Measurements from ENCODE around the gene ADORA2A.

The ADORA2A gene

DNA sequence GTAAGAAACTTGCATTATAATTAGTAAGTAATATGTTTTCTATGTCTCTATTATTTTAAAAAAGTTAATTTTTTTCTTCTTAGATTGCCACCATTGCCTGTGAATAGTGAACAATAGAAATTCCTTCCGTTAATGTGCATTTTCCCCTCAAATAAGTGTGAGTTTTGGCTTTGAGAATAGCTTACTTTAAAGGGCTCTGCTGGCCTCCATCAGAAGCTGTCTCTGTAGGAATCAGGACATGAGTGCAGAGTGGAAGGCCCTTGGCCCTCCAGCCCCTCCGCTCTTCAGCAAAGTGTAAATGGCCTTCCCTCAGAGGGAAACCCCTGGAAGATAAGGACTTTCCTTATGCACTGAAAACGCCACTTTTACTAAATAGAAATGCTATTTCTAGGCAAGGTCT is 24.1 kb upstream of the ADORA2A start:
- no peak for DNase-seq (ENCODE audit: low read depth)

DNA sequence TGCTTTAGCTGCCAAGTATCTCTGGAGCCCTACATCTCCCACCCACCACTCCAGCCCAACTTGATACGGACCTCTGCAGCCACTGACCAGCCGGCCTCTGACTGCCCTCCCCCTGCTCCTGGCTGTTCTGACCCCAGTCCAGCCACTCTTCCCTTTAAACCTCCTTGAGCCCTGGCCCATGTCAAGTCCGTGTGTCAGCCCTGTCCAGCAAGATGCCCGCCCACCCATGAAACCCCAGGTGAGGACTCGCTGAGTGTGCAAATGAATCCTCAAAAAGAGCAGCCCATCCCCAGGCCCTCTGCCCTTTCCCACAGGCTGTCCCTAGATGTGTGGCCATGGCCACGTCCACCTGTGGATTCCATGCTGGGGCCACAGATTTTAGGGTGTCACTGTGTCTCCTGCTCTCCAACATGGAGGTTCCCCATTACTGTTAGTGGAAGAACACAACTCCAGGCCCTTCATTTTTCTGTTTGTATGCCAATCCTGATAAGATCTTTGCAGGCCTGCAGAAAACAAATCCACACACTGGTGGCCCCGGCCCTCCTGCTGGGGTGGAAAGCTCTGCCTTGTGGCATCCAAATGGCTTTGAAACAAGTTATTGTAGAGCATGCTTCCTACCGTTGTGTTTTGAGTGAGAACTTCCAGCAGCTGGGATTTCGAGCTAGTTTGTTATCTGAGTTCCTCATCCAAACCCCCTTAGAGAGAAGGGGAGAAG is 22.7 kb upstream of the ADORA2A start:
- no peak for DNase-seq (ENCODE audit: low read depth)

DNA sequence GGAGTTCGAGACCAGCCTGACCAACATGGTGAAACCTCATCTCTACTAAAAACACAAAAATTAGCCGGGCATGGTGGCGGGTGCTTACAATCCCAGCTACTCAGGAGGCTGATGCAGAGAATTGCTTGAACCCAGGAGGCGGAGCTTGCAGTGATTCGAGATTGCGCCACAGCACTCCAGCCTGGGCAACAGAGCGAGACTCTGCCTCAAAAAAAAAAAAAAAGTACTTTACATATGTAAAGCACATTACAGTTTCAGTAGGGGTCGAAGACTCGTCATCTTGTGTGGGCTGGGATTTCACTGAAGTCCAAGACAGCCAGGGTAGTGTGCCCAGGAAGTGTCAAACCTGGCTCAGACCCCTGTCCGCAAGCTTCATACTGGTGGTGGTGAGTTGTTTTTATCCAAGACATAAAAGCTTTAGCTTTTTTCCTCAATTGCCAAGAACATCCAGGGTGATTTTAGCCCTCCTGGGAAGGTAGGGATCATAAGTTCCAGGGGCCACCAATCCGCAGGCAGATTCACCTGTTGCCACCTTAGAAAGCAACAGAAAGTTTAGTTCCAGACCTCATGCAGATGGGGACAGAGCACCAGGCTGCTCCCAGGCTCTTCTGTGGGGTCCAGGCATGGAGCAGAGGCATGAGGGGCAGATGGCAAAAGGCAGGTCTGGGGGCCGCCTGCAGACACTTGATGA is 21.6 kb upstream of the ADORA2A start:
- no peak for DNase-seq (ENCODE audit: low read depth)

DNA sequence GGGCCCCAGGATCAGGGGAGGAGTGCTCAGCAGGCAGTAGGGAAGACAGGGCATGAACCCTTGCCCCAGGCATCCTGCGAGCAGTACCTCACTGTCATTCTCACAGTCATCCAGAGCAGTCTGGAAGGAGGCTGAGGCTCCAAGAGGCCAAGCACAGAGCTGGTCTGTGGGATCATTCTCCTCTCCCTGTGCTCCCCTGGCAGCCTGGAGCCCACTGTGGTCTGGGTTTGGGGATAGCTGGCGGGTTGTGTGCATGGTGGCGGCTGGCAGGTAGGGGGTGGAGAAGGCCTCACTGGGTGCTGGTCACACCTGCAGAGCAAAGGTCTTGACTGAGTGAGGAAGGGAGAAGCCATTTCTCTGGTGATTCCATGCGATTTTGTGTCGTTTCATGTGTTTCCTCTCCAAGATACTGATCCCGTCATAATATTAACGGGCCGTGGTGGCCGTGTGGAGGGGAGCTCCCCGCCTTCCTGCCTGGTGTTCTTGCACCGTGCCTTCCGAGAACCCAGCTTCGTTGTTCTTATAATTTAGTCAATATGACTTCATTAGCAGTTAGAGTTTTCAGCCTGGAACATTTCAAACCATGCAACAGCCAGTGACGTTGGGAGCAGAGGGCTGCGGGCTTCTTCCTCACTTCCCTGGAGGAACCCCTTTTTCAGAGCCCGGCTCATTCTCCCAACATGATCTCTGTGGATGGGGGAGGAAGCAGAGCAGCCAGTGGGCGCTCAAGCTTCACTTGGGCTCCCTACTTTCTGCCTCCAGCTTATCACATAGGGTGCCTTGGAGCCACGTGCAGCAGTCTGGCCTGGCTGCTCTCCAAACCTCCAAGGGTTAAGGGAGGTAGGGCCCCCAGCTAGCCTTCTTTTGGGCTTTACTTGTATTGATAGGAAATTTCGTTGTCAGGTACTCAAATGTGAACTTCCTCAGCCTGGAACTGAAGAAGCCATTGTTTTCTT is 20.8 kb upstream of the ADORA2A start:
- DNase-seq (ENCODE audit: low read depth) = no peak

DNA sequence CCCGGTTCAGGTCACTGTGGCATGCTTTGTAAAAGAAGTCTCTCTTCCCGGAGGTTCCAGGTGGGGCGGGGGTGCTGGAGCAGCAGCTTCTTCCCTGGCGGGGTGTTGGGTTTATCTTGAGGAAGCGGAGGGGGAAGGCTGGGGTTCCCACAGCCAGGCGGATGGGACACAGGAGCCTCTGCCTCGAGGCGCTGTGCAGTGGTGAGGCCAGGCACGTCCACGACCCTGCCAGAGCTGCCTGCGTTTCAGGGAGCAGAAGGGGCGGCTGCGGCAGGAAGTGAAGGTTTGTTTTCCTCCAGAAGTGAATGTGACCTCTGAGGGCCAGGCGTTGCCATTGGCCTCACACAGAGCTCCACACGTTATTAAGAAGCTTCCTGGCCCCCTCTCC is 20.1 kb upstream of the ADORA2A start:
- DNase-seq (ENCODE audit: low read depth) = no peak

DNA sequence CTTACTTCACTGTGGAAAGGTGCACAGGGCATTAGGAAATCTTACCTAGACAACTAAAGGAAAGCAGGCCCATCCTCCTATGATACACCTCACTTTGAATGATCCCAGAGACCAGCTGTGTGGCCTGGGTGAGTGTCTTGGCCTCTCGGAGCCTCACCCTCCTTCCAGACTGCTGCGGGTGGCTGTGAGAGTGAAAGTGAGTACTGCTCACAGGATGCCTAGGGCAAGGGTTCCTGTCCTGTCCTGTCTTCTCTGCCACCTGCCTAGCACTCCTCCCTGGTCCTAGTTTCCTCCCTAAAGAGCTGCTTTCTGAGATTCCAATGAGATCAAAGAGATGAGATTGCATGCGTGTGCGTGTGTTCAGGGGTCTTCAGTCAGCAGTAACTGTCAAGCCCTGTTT is 19.5 kb upstream of the ADORA2A start:
- DNase-seq (ENCODE audit: low read depth) = no peak

DNA sequence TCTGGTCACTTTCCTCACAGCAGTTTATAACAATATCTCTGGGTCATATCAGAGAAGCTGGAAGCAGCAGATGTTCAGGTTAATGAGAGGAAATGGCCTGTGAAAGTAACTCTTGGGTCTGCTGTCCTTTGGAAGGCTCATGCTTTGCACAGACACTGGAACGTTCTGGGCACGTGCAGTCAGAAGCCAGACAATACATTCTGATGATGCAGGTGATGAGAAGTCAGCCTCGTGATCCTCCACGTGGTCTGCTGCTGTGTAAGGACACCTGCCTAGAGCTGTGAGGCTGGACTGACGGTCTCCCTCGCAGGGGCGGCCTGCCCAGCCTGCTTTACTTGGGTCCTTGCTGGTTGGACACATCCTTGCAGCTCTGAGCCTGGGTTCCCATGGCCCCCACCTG is 18.8 kb upstream of the ADORA2A start:
- no peak for DNase-seq (ENCODE audit: low read depth)

DNA sequence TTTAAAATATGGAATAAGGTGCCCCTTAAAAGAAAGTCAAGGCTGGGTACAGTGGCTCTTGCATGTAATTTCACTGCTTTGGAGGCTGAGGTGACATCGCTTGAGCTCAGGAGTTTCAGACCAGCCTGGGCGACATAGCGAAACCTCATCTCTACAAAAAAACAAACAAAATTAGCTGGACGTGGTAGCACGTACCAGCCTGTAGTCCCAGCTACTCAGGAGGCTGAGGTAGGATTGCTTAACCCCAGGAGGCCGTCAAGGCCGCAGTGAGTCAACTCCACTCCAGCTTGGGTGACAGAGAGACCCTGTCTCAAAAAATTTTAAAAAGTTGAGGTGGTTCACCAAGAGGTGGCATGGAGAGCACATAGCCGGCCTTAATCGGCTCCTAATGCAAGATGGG is 17.7 kb upstream of the ADORA2A start:
- no peak for DNase-seq (ENCODE audit: low read depth)

DNA sequence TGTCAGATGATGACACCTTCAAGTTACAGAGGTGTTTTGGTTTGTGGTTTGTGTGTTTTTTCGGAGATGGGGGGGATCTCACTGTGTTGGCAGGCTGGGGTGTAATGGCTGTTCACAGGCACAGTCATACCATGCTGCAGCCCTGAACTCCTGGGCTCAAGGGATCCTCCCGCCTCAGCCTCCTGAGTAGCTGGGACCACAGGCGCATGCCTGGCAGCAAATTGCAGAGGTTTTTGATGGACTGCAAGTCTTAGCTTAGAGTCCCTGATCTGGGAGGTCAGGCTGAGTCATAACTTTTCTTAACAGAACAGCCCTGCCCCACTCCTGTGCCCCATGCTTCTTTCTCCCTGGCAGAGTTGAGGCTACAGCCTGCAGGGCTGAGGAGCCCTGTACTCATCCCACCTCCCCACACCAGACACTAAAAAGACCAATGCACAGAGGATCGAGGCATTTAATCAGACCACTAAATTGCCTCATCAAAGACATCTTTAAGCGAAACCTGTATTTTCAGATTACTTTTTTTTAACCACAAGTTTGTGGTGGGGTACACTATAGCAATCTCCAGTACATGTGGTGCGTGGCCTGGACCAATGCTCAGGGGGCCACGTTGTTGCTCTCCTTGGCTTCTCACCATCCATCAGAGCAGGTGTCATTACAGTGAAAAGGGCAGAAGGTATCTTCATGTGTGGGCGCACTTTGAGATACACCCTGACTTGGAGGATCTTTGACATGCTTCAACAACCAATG is 17.1 kb upstream of the ADORA2A start:
- no peak for DNase-seq (ENCODE audit: low read depth)

DNA sequence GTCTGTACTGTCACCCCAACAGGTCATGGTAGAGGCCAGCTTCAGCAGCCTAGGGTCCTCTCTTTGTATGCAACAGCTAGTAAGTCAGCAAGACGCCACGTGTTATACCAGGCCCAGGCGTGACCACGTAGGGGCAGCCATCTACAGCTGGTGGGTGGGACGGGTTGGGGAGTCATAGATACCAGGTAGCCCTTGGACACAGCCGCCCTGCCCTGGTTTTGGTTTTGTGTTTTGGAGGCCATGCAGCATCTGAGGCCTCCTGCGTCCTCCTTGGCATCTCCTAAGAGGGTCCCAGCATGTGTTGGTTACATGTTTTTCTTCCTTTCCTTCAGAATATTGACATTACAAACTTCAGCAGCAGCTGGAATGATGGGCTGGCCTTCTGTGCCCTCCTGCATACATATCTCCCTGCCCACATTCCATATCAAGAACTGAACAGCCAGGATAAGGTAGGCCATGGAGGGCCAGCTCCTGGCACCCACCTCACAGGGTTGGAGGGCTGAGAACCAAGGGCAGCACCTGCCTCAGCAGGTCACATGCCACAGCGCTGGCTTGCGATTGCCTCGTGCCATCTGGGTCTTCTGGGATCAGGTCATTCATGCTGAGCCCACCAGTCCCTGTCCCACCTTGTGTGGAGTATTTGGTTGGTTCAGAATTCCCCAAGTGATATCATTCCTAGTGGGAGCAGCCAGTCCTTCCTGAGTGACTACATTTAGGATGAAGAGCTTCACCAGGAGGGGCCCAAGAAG is 16.0 kb upstream of the ADORA2A start:
- no peak for DNase-seq (ENCODE audit: low read depth)

DNA sequence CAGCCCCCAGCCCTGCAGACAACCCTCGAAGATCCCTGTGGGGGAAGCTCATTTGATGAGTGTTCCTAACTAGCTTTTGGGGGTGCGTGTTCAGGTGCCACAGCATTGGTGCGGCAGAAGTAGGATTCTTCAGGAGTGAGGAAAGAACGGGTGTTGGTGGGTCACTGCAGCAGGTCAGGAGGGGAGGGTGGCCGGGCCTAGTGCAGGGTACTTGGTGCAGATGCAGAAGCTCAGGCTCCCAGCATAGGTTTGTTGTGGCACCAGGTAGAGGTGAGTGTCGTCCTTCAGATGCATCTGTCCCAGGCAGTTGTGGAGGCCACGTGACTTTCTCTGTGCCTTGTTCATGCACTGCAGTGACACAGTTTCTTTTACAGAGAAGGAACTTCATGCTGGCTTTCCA is 15.1 kb upstream of the ADORA2A start:
- DNase-seq (ENCODE audit: low read depth) = no peak

DNA sequence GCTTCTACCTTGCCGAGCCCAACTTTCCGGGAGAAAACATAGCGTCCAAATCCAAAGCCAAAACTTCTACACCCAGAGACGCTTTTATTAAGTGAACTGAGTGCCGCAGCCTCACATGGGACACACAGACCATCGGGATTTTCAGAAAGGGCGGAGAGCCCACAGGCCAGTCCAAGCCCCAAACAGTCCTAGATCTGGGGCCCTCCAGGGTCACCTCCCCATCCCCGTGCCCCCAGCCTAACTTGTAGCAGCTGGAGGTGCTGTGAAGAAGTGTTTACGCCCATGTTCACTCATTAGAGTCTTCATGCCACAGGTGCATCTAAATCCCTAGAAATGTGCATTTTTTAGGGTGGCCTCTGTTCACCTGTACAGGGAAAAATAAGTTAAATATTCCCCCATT is 14.1 kb upstream of the ADORA2A start:
- no peak for DNase-seq (ENCODE audit: low read depth)

DNA sequence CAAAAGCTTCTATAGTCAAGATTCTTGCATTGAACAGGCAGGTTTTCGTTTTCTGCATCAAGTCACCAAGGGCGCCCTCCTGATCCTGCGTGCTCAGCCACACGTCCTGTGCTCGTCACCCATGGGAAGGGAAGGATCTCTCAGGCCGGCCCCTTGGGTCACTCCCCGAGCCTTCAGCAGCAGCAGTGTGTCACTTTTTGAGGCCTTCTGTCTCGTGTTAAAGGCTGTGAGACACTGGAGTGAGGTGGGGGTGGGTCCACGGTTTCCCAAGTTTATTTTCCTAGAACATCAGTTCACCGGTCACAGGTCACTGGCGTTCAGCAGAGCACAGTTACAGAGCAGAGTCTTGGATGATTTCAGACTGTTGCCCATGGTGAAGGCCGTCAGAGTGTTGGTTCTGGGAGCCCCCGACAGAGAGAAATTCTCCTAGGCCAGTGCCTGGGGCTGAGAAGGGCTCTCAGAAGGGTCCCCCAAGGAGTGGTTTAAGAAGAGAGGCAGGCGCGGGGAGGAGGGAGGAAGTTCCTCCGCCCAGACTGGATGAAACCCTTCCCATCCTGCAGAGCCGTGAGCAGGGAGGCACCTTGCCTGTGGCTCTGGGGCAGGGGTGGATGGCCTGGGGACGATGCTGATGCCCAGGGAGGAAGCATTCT is 13.5 kb upstream of the ADORA2A start:
- no peak for DNase-seq (ENCODE audit: low read depth)

DNA sequence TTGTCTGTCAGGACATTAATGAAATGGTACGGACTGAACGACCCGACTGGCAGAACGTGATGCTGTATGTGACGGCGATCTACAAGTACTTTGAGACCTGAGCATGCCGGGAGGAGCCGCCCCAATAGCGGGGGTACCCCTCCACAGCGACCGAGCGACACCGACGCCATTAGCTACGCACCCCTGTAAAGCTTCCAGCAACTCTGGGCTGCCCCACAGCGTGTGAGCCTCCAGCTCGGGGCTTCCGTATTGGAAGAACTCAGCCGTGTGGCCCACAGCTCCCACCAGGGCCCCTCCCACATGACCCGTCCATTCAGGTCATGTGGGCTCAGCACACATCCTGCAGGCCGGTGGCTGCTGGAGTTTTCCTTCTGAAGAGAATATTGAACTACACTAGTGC is 12.9 kb upstream of the ADORA2A start:
- DNase-seq (ENCODE audit: low read depth) = no peak

DNA sequence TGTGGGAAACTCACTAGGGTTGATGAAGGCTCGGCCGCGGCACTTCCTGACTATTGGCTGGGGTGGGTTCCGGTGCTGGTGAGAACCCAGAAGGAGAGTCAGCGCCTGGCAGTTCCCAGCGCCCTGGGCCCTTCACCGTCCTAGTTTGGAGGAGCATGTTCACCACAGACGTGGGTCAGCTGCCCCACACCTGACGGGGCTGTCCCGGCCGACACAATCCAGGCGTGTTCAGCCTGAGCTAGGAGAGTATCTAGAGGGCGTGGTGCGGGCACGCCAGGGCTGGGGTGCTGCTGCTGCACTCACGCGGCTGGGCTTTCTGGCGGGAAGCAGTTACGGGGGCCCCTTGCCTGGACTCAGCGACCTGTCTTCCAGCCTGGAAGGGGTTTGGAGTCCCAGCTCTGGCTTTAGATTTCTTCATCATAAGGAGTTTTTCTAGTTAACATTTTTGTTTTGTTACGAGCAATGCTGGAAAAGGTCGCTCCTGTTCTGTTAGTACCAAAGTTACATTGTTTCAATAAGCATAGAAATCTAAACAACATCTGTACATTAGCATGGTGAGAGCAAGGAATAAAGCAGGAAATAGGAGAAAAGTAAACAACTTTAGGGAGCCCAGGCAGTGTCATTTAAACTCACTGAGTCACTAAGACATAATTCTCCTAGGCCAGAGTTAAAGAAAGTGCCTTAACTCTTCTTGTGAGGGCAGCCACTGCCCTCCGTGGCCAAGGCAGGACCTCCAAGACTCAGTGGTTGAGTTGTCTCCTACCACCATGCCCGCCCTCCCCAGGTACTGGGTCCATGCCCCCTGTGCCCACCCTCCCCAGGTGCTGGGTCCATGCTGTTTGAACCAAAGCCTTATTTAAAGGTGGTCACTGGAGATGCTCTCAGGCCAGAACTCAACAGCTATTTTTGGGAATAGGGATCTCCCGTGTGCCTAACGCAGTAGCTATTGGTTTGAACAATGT is 12.1 kb upstream of the ADORA2A start:
- no peak for DNase-seq (ENCODE audit: low read depth)

DNA sequence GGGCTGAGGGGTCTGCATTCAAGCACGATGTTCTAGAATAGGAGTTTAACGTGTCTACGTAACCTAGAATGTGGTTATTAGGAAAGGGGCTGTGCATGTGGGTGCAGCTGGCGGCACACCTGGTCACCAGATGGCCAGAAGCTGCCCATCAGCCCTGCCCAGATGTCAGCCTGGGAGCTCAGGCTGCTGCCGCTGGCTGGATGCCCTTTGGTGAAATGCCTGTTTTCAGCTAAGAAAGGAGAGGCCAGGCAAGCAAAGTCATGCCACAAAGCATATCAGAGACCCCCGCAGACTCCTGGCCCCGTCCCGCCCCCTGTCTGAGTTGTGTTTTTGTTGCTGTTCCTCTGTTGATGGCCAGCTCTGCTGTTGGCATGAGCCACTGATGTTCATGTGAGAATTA is 11.3 kb upstream of the ADORA2A start:
- DNase-seq (ENCODE audit: low read depth) = no peak

DNA sequence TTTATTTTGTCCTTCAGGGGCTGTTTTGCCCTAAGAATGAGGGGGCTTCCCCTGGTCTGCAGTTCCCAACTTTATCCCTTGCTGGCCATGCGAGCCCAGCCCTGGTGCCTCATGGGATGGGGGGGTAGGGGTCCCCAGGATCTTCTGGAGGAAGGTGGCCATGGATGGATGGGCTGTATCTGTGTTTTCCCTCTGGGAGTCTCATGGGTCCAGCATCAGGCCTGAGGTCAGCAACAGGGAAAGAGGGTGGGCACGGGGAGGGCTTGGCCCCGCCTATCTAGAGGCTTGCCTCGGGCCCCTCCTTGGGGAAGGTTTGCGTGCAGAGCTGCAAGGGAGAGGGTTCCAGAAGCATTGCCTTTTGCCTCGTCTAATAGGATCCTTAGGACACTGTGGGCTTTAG is 10.8 kb upstream of the ADORA2A start:
- DNase-seq (ENCODE audit: low read depth) = no peak

DNA sequence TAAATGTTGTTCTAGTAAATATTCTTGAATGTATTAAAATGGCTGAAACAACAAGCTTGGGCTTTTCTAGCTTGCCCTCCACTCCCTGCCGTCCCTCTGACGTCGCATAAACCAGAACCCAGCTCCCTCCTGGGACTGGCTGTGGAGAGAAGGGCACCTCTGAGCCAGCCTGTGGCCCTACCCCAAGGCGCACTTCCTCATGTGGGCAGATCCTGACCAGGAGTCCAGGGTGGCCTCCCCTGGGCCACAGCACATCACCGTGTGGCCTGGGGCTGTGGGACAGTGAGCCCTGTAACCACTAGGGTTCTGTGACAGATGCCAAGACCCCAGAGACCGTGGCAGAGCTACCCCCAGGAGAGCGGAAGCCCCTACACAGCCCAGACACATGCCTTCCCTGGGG is 10.2 kb upstream of the ADORA2A start:
- DNase-seq (ENCODE audit: low read depth) = no peak

DNA sequence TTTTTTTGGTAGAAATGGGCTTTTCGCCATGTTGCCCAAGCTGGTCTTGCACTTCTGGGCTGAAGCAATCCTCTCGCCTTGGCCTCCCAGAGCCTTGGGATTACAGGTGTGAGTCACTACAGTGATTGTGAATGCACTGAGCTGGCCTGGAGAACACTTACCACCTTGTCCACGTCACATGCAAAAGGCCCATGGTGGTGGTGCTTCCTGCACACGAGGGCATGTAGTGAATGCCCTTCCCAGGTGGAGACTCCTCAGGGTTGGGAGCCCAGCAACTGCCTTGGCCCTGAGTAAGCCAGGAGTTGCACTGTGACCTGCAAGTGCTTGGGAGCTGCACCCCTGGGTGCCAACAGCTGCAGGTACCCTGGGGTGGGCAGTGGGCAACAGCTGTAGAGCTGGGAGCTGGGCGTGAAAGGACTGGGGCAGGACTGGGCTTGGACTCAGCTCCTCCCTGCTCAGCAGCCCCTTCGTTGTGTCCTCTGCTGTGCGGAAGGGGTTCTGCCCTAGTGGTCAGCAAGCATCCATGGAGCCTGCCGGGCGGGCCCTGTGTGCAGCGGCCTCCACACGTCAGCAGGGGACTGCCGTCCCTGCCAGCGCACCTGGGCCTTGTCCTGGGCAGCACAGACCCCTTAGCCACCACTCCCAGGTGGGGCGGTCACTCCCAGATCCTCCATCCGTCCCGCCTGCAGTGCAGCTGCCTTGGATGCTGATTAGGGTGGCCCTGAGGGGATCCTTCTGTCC is 9.3 kb upstream of the ADORA2A start:
- no peak for DNase-seq (ENCODE audit: low read depth)
